ENCODE results near the gene ROBO4. TPM values are rescaled to one million over a fixed set of nuclear protein-coding genes. Genes with fewer than 3 reads are reported as not detected.

Gene ROBO4
- total RNA-seq, 1 experiment from 2014 or later, result not detected

GRCh38 chr11:124839128-124839971, 58.3 kb downstream of the ROBO4 start:
- Histone ChIP-seq H3K9me3 (ENCODE audit: control insufficient read depth in 1 of 2, insufficient read depth in 1 of 2, low read depth in 1 of 2, low read length in 2 of 2) (no peaks in the 10 kb centered on the region), H4K20me1 (ENCODE audit: insufficient read depth) (no peaks in the 10 kb centered on the region), H3K79me2 (ENCODE audit: insufficient read depth, low read length) (no peaks in the 10 kb centered on the region), H3K4me1 (ENCODE audit: control insufficient read depth in 1 of 2, insufficient read depth in 2 of 2, low read length in 2 of 2) (peaks cover 2 to 4% of the 10 kb centered on the region in 2 experiments; a peak in 3 of 4 replicates), H3K27me3 (ENCODE audit: insufficient read depth, low read length) (peaks cover 22% of the 10 kb centered on the region; the same call in 1 of the 2 replicates), H3K9me2 (ENCODE audit: insufficient read depth) (no peaks in the 10 kb centered on the region), H3K9ac (ENCODE audit: low read length) (no peak overlapping the region), H3K36me3 (ENCODE audit: control insufficient read depth in 1 of 2, insufficient read depth in 2 of 2, low read length in 2 of 2) (no peaks in the 10 kb centered on the region), H3K4me3 (replicated peaks in 1 of 2; ENCODE audit: low read depth in 1 of 2, low read length in 2 of 2) (no peak overlapping the region), H2AFZ (ENCODE audit: low read depth, low read length, poor library complexity, severe bottlenecking) (no peak overlapping the region), H3K4me2 (ENCODE audit: low read length) (no peak overlapping the region), H3K27ac (ENCODE audit: low read depth, low read length) (no peak overlapping the region)
- DNase-seq (ENCODE audit: low read depth, low spot score) (no peak), ATAC-seq (no peak)
- BruUV-seq (replicated peaks), result no TSS peak
- intact Hi-C loops (cut with micrococcal nuclease), result loop anchor here (5.0 to 10.0 kb wide), 2 partner anchors 425 to 1033 kb away; no protein-coding TSS in a partner anchor
- no peak for TF ChIP-seq POLR2AphosphoS5 (IDR thresholded peaks at IDR 0.05; ENCODE audit: low read depth, low read length)
- TF ChIP-seq CBX3 (IDR thresholded peaks at IDR 0.05; ENCODE audit: low read depth), result no peak
- no peak for TF ChIP-seq JUND (IDR thresholded peaks at IDR 0.05)
- no peak for TF ChIP-seq EGR1 (IDR thresholded peaks at IDR 0.05; ENCODE audit: low read depth)
- no peak for TF ChIP-seq SP1 (IDR thresholded peaks at IDR 0.05; ENCODE audit: low read depth)
- no peak for TF ChIP-seq EZH2phosphoT487 (IDR thresholded peaks at IDR 0.05; ENCODE audit: borderline replicate concordance)
- no peak for TF ChIP-seq MAX (IDR thresholded peaks at IDR 0.05)
- POLR2A ChIA-PET, result no interaction called here
- RAD21 ChIA-PET (ENCODE audit: low non-redundant PET in 1 of 2, low total read pairs in 2 of 2, uncharacterized antibody in 2 of 2, unreplicated experiment in 2 of 2), result no interaction called here
- CTCF ChIA-PET, result interaction anchor here (1.3 kb wide), 1 partner anchor 273 kb away, joined by 3 read pairs; no protein-coding TSS in a partner anchor

- no peak for ATAC-seq
- POLR2A ChIA-PET, result no interaction called here
- CTCF ChIA-PET, result interaction anchor here (1.1 to 1.3 kb wide), 3 partner anchors 28 to 274 kb away, joined by 3 to 7 read pairs (median 3); no protein-coding TSS in a partner anchor
- Histone ChIP-seq H3K27ac (ENCODE audit: low read depth, low read length) (no peak overlapping the region), H3K9me3 (ENCODE audit: control insufficient read depth in 1 of 2, insufficient read depth in 1 of 2, low read depth in 1 of 2, low read length in 2 of 2) (no peaks in the 10 kb centered on the region), H3K36me3 (ENCODE audit: control insufficient read depth in 1 of 2, insufficient read depth in 2 of 2, low read length in 2 of 2) (no peaks in the 10 kb centered on the region), H3K4me1 (ENCODE audit: control insufficient read depth in 1 of 2, insufficient read depth in 2 of 2, low read length in 2 of 2) (peaks cover 2 to 4% of the 10 kb centered on the region in 2 experiments; a peak in 3 of 4 replicates), H2AFZ (ENCODE audit: low read depth, low read length, poor library complexity, severe bottlenecking) (no peak overlapping the region), H3K79me2 (ENCODE audit: insufficient read depth, low read length) (no peaks in the 10 kb centered on the region), H3K4me2 (ENCODE audit: low read length) (no peak overlapping the region), H3K9ac (ENCODE audit: low read length) (no peak overlapping the region), H3K27me3 (ENCODE audit: insufficient read depth, low read length) (peaks cover 20% of the 10 kb centered on the region; the same call in 1 of the 2 replicates), H4K20me1 (ENCODE audit: insufficient read depth) (no peaks in the 10 kb centered on the region), H3K4me3 (replicated peaks in 1 of 2; ENCODE audit: low read depth in 1 of 2, low read length in 2 of 2) (no peak overlapping the region), H3K9me2 (ENCODE audit: insufficient read depth) (no peaks in the 10 kb centered on the region)
- TF ChIP-seq REST (IDR thresholded peaks at IDR 0.05; ENCODE audit: low read depth) (no peak), ELF1 (IDR thresholded peaks at IDR 0.05; ENCODE audit: borderline replicate concordance, low read depth) (no peak), POLR2A (IDR thresholded peaks at IDR 0.05; ENCODE audit: borderline replicate concordance, extremely low read depth, insufficient read depth, insufficient read length) (no peak), ZBTB33 (IDR thresholded peaks at IDR 0.05; ENCODE audit: extremely low read depth, insufficient replicate concordance, low read length) (no peak), JUND (IDR thresholded peaks at IDR 0.05) (no peak), ZNF274 (IDR thresholded peaks at IDR 0.05; ENCODE audit: low read depth, low read length) (no peak), POLR2AphosphoS5 (IDR thresholded peaks at IDR 0.05; ENCODE audit: low read depth, low read length) (no peak), RAD21 (IDR thresholded peaks at IDR 0.05; ENCODE audit: low read depth) (no peak), SRF (IDR thresholded peaks at IDR 0.05; ENCODE audit: low read depth) (no peak), EZH2phosphoT487 (IDR thresholded peaks at IDR 0.05; ENCODE audit: borderline replicate concordance) (no peak)
- BruUV-seq (replicated peaks), result no TSS peak
- RAD21 ChIA-PET (ENCODE audit: low non-redundant PET in 1 of 2, low total read pairs in 2 of 2, uncharacterized antibody in 2 of 2, unreplicated experiment in 2 of 2), result no interaction called here
- intact Hi-C loops (cut with micrococcal nuclease), result loop anchor here (5.0 to 10.0 kb wide), 2 partner anchors 424 to 1034 kb away; no protein-coding TSS in a partner anchor
- DNase-seq (ENCODE audit: low read depth, low spot score), result no peak
Observed at GRCh38 chr11:124838805-124839127, 58.9 kb downstream of the ROBO4 start.

Data from HCT116 (cell line).